NCI-H2081 treated with DMSO at 0.1 percent for 48 hours (cell line): ENCODE measurements around the gene ANGPTL4.
A peak's percentile ranks its signal among the peaks of the same experiment; 100 is the strongest.
"Not testable (repeated sequence)": the region's sequence is repeated elsewhere in the genome, so short reads cannot be mapped to it uniquely, and the experiment has no call there.

ENCODE experiments used
- DNase-seq: peaks from one replicate; lab custom pipeline; 2025; lab: John Stamatoyannopoulos, UW

The ANGPTL4 gene, protein sequence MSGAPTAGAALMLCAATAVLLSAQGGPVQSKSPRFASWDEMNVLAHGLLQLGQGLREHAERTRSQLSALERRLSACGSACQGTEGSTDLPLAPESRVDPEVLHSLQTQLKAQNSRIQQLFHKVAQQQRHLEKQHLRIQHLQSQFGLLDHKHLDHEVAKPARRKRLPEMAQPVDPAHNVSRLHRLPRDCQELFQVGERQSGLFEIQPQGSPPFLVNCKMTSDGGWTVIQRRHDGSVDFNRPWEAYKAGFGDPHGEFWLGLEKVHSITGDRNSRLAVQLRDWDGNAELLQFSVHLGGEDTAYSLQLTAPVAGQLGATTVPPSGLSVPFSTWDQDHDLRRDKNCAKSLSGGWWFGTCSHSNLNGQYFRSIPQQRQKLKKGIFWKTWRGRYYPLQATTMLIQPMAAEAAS

DNA sequence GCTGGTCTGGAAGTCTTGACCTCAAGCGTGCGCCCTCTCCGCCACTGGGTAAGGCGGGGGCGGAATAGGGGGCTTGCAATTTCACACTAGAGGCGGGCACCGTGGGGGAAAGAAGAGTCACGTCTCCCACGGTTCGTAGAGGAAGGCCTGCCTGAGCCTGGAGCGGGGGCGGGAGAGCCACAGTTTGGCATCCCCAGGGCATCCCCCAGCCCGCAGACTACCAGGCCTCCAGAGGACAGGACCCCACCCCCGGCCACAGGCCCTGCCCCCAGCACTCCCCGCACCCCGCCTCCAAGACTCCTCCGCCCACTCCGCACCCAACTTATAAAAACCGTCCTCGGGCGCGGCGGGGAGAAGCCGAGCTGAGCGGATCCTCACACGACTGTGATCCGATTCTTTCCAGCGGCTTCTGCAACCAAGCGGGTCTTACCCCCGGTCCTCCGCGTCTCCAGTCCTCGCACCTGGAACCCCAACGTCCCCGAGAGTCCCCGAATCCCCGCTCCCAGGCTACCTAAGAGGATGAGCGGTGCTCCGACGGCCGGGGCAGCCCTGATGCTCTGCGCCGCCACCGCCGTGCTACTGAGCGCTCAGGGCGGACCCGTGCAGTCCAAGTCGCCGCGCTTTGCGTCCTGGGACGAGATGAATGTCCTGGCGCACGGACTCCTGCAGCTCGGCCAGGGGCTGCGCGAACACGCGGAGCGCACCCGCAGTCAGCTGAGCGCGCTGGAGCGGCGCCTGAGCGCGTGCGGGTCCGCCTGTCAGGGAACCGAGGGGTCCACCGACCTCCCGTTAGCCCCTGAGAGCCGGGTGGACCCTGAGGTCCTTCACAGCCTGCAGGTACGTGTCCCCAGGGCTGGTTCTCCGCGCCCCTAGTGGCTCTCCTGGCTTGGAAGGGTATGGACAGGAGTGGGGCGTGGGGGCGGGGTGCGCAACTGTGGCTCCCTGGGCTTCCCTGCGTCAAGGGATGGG lies at the start of gene ANGPTL4:
TSS of gene ANGPTL4 (plus strand) at position 353 of the 969 bp plus-strand sequence. CDS start at position 520, 167 bp downstream.
- no peak for DNase-seq

DNA sequence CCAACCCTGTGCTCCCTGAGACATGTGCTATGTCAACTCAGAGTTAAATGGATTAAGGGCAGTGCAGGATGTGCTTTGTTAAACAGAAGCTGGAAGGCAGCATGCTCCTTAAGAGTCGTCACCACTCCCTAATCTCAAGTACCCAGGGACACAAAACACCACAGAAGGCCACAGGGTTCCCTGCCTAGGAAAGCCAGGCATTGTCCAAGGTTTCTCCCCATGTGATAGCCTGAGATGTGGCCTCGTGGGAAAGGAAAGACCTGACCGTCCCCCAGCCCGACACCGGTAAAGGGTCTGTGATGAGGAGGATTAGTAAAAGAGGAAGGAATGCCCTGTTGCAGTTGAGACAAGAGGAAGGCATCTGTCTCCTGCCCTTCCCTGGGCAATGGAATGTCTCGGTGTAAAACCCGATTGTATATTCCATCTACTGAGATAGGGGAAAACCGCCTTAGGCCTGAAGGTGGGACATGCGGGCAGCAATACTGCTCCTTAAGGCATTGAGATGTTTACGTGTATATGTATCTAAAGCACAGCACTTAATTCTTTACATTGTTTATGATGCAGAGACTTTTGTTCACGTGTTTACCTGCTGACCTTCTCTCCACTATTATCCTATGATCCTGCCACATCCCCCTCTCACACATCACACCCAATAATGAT lies 48.8 kb upstream of the ANGPTL4 start:
- DNase-seq, result not testable (repeated sequence)

DNA sequence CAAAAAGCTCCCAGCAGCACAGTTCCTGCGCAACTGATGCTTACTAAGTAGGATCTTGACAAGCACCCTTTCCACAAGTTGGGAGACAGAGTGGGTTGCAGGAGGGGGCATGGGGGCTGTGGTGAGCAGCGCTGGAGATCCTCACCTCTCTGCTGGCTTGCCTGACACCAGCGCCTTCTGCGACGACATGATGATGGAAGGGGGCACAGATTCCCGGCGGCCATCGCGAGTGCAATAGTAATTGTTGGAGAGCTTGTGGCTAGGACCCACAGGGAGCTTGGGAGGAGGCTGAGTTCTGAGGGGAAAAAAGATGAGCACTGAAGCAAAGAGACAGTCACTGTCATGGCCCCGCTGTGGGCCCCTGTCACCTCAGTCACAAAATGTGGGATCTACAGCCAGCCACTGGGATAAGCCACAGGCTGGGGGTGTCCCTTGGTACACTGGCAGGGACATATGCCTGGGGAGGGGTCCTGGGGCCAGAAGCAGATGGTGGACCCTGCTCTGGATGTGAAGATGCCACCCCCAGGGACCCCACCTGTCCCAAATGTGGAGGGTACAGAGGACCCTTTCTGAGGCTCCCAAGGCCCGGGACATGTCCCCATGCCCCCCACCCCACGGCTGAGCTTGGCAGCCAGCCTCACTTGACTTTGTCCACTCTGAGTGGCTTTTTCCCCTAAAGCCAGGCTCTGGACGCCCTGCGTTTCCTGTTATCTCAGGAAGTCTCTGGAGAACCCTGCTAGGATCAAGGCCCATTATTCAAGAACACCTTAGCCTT lies 47.4 kb upstream of the ANGPTL4 start:
- DNase-seq, result no peak

DNA sequence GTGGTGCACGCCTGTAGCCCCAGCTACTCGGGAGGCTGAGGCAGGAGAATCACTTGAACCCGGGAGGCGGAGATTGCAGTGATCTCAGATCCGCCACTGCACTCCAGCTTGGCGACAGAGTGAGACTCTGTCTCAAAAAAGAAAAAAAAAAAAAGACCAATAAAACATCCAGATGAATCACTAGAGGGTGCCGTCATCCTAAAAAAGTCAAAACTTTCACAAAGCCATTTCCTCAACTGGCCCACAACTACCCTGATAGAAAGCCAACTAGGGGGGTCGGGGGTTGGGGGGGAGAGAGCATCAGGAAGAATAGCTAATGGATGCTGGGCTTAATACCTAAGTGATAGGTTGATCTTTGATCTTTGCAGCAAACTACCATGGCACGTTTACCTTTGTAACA lies 45.1 kb upstream of the ANGPTL4 start:
- not testable (repeated sequence) for DNase-seq

DNA sequence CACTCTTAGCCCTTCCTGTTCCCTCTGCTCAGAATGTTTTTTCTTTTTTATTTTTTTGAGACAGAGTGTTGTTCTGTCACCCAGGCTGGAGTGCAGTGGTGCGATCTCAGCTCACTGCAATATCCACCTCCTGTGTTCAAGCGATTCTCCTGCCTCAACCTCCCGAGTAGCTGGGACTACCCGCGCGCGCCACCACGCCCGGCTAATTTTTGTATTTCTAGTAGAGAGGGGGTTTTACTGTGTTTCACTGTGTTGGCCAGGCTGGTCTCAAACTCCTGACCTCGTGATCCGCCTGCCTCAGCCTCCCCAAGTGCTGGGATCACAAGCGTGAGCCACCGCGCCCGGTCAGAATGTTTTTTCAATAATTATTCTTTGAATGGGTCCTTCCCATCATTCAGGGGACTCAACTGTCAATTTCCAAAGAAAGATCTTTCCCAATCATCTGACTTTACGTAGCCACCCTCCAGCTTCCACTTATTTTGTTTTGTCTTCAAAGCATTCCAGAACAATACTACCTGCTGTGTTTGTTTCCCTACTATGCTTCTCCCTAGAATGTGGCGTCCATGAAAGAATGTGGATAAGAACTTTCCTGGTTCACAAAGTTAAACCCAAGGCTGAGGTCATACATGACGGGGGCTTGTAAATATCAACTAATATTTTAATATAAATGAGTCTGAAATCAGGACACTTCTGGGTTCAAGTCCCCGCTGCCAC lies 44.0 kb upstream of the ANGPTL4 start:
- no peak for DNase-seq

DNA sequence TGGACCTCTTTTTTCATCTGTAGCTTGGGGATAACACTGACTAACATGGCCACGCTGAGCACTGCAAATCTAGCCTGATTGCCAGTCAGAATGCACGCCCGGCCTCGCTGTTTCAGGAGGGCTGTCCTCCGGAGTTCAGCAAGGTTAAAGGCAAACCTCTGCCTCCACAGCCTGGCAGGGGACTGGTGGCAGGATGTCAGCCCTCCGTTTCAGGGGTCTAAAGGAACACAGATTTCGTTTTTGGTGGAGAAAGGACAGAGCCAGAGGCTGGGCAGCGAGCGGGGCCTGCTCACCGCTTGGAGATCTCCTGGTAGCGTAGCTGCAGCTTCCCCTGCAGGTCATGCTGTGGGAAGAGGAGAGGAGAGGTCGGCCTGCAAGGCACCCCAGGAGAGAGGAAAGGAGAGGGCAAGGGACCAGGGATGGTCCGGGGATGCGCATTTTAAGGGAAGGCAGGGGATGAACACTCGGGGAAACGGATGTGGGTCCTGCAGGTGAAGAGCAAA lies 43.3 kb upstream of the ANGPTL4 start:
- no peak for DNase-seq

DNA sequence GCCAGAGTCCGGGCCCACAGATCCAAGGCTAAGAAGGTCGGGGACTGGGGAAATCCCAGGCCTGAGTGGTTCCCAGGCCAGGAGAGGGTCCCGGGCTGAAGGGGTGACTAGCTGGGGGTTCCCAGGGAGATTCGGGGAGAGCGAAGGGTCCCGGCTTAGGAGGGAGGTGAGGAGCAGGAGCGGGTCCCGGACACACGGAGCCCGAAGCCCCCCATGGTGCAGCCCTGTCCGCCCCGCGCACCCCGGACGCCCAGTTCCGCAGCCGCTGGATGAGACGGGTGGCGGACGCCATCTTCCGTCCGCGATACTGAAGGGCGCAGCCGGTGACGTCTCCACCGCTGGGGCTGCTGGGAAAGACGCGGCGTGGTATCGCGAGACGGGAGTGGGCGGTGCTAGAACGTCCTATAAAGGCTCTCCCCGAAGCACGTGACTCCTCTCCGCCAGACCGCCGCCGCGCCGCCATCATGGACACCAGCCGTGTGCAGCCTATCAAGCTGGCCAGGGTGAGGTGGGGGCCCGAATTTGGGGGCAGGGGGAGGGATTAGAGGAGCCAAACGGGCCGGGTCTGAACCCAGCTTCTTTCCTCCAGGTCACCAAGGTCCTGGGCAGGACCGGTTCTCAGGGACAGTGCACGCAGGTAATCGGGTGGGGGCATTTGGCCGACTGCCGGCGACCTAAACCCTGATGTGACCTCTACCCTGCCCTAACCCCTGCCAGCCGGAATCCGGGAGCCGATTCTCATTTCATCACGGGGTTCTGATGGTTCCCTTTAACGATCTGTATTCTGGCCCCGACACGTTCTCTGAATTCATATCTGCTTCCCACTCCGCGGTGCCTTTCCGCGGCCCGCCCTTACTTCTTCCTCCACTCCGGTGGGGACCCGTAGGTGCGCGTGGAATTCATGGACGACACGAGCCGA lies 42.6 kb upstream of the ANGPTL4 start, which contains the start of the genes NDUFA7 and RPS28:
TSS of gene NDUFA7 (minus strand) at position 309 of the 919 bp plus-strand sequence. CDS start at position 292, 17 bp downstream.
TSS of gene RPS28 (plus strand) at position 430 of the 919 bp plus-strand sequence. CDS start at position 465, 35 bp downstream.
- peak; percentile 80 for DNase-seq

DNA sequence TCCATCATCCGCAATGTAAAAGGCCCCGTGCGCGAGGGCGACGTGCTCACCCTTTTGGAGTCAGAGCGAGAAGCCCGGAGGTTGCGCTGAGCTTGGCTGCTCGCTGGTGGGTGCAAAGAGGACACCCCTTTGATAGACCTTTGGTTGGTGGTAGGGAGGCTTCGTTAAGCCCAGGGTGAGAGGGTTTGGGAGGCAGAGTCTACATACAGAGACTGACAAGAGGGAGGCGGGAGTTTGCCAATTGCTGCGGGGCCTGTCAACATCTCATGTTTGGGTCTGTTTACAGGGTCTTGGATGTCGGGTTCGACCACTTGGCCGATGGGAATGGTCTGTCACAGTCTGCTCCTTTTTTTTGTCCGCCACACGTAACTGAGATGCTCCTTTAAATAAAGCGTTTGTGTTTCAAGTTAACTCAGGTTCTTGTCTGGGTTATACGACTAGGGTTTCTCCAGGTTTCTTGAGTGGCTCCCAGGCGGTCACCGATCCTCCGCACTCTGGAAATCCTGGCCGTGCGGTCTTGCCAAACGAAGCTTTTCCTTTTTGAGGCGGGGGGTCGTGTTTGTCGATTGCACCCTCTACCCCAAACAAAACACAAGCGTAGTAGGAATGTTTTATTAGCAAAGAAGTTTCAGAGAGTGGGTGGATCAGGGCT lies 41.8 kb upstream of the ANGPTL4 start:
- DNase-seq, result no peak

DNA sequence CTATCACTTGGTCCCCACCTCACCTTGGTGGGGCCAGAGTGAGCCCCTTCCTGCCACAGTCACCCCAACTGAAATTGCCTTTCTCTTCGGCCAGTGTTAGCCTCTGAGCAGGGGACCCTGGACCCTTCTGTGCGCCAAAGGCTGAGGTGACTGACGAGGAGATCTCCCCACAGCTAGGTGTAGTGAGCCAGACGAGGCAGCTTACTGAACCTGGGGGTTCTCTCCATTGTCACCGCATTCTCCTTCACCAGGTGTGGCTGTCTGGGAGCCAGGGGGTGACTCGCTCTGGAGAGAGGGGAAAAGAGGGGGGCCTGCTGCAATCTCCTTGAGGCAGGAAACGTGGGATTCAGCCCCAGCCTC lies 41.3 kb upstream of the ANGPTL4 start:
- no peak for DNase-seq

DNA sequence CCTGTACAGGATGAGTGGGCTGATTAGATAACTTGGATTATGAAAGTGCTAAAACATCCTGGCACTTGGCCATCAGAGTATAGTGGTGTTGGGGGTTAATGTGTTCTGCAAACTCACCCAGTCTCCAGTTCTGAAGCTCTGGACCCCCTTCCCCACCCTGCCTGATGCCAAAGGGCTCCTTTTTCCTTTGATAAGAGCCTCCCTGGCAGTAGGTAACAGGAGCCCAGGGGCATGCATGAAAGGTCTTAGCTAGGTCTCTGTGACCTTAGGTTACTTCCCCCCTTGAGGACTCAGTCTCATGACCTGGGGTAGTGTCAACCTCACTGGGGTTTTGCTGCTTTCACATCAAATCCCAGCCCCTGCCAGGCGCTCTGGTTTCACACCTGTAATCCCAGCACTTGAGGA lies 40.2 kb upstream of the ANGPTL4 start:
- DNase-seq, result no peak

DNA sequence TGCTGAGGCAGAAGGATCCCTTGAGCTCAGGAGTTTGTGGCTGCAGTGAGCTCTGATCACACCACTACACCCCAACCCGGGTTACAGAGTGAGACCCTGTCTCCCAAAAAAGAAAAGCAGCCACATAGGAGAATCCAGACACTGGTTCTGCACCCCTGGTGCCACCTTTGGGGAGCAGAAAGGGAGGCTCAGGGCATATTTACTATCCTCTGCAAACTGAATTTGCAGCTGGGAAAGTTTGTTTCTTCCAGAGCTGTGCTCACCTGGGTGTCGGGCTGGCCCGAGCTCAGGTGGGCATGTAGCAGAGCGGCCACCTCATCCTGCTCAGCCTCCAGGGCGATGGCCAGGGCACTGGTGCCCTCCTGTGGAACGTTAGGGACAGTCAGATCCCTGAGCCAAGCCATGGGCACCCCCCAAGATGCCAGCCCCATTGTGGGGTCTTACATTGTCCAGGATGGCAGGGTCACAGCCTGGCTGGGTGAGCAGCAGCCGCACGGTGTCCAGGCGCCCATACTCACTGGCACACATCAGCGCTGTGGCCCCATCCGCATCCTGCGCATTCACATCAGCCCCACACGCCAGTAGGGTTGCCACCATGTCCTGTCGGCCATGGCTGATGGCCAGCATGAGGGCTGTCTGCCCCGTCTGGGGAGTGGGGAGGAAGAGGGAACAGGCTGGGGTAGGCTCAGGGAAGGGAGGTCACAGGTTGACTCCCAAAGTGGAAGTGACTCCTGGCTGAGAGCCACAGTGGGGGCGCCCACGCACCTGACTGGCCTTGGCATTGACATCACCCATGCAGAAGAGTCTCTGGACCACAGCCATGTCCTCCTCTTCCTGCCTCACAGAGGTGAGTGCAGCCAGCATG lies 39.5 kb upstream of the ANGPTL4 start:
- DNase-seq, result no peak

DNA sequence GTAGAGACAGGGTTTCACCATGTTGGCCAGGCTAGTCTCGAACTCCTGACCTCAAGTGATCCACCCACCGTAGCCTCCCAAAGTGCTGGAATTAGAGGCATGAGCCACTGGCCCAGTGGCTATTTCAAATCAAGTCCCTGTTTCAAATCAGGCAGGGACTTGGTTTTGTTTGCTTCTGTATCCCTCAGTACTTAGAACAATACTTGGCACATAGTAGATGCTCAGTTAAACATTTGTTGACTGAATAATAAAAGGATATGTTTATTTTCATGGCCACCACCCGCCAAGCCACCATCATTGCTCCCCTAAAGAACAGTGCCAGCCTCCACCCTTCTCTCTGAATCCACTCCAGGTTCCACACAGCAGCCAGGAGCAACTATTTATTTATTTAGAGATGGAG lies 38.5 kb upstream of the ANGPTL4 start:
- no peak for DNase-seq

DNA sequence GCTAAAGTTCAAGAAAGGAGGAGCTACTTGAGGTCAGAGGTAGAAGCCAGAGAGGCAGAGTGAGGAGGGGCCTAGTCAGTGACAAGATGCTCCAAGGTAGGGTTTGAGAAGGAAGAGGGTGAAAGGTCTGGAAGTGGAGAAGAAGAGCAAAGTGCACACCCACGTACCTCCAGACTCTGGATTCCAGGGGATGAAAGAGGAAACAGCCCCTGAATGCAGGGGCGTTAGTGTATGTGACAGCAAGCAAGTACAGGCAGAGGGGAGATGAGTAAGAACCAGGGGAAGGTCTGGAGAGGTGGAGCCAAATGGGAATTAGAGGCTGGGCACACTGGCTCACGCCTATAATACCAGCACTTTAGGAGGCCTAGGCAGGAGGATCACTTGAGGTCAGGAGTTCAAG lies 34.0 kb upstream of the ANGPTL4 start:
- DNase-seq, result no peak

DNA sequence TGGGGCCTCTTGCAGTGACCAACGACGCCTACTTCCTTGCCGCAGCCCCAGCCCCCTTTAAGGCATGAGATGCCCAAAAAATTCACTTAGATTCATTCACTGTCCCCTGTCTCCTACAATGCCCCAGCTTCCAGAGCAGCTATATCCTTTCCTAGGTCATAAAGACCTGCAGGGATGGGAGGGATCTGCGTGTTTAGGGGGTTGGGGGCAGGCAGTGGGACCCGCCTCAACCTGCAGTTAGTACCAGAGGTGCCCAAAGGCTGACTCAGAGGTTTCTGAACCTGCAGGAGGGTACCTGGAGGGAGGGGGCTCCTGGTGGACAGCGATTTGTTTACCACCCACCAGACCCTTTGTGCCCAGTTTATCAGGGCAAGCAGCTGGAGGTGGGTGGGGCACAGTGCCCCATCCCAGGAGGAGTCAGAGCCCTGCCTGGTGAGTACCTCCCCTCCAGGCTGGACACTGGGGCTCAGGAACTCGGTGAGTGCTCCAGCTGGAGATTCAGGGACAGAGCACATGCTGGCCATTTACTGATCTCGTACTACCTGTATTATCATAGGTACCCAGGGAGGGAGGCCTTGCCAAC lies 32.6 kb upstream of the ANGPTL4 start:
- DNase-seq, result no peak

DNA sequence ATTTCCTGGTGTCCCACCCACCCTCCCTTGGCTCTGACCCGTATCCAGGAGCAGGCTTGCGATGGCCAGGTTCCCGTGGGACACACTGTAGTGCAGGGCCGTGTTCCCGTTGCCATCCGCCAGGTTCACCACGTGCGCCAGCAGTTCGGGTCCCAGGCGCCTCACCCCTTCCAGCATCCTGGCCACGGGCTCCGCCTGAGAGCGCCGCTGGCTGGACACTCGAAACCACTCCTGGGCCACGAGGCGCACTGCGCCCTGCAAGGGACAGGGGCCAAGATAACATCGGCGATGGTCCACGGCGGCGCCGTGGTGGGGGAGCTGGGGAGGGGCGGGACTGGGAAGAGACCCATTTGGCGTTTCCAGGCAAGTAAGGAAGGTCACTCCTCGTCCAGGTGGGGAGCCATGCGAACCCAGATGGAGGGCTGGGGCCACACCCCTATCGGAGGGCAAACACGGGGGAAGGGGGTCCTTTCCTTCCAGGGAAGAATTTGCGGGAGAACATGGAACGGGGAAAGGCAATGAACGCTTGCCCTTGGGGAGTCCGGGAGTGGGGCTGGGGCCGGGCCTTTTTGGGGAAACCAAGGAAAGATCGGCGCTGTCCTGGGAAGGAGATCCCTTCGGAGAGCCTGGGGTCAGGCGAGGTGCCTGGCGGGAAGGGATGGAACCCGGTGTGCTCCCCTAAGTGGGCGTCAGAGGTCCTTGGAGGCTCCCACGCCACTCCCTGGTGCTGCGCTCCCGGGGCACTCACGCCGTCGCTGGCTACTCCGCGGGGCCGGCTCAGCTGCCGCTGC lies 30.8 kb upstream of the ANGPTL4 start:
- DNase-seq, result no peak

DNA sequence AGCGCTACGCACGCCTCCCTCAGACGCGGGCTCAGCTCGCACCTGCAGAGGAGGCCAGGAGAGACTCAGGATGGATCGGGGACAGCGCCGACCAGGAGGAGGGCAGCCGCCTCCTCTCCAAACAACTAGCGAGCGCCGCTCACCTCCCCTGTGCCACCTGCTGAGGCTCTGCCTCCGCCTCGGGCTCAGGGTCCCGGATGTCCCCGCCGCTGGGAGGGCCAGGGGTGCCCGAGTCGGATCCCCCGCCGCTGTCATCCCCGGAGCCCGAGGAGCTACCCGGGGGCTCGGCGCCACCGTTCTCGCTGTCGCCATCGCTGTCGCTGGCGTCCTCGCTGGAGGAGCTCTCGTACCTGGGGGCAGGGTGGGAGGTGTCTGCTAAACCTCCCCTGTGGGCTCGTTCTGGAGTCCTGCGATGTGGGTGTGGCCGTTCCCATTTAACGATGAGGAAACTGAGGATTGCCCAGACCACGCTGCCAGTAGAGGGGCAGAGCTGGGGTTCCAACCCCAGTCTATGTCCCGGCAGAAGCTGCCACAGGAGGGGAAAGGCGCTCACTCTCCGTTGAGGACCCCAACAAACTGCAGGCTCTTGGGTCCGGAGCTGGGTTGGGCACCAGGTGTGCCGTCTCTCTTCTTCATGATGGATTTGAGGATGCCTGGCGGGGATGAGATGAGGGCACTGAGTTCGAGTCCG lies 30.0 kb upstream of the ANGPTL4 start:
- DNase-seq, result no peak
